B cell (primary cell): ENCODE measurements around the gene GRN. TPM values are rescaled to one million over a fixed set of nuclear protein-coding genes. Genes with fewer than 3 reads are reported as not detected.

Experiments used
- ATAC-seq: fragments of 200-7000 bp; cut with Tn5 transposase; one replicate; pipeline ENCODE4 v1.10.0; 2021; ENCODE audit warnings: low read depth, mild to moderate bottlenecking, moderate number of reproducible peaks, moderate library complexity
- CTCF ChIA-PET: fragments of 350-600 bp; sonication (Branson Sonifier 250); formaldehyde crosslinking; loops from one replicate; lab custom pipeline; 2021; ENCODE audit warnings: antibody characterized with exemption, inconsistent platforms; lab: Charles Lee
- POLR2A ChIA-PET: fragments of 350-600 bp; sonication (Branson Sonifier 250); formaldehyde crosslinking; loops from one replicate; lab custom pipeline; 2021; ENCODE audit warnings: antibody characterized with exemption; lab: Charles Lee
- DNase-seq: peaks from one replicate; pipeline ENCODE4 v3.0.0; 2013
- H2AFZ ChIP-seq: 2 replicates; pipeline ENCODE4 v1.6.1; 2012; ENCODE audit warnings: mild to moderate bottlenecking, low read depth, low read length; ENCODE audit not compliant: insufficient read depth, poor library complexity, severe bottlenecking
- H3K27ac ChIP-seq, 2 donors: 1 replicate in 1 of 2; 2 replicates in 1 of 2; pipeline ENCODE4 v1.5.1; 2012 to 2013; ENCODE audit warnings: low read length in 2 of 2, mild to moderate bottlenecking in 2 of 2, moderate library complexity in 1 of 2
- H3K27me3 ChIP-seq, 4 experiments: fragments of 200-600 bp in 1 of 4; sonication (generic) in 1 of 4; replicated peaks in 1 of 4; 1 replicate in 2 of 4; 2 replicates in 2 of 4; pipeline versions ENCODE4 v1.6.1 to v1.7.0; 2013 to 2016; ENCODE audit warnings: low read length in 3 of 4, mild to moderate bottlenecking in 2 of 4, mixed read lengths in 1 of 4, moderate library complexity in 1 of 4; ENCODE audit not compliant: insufficient read depth in 4 of 4, control insufficient read depth in 3 of 4; ENCODE audit errors: control extremely low read depth in 1 of 4
- H3K36me3 ChIP-seq, 2 experiments: replicated peaks in 1 of 2; 1 replicate in 1 of 2; 2 replicates in 1 of 2; pipeline versions ENCODE4 v1.6.1 to v1.7.1; 2013; ENCODE audit warnings: low read length in 1 of 2; ENCODE audit not compliant: insufficient read depth in 2 of 2, control insufficient read depth in 1 of 2; ENCODE audit errors: control extremely low read depth in 1 of 2, extremely low read depth in 1 of 2
- H3K4me1 ChIP-seq, 2 donors: fragments of 200-600 bp in 1 of 2; sonication (generic) in 1 of 2; 1 replicate in 1 of 2; 2 replicates in 1 of 2; pipeline versions ENCODE4 v1.5.1 to v1.6.1; 2013 to 2017; ENCODE audit warnings: low read length in 2 of 2; ENCODE audit not compliant: control insufficient read depth in 2 of 2, insufficient read depth in 2 of 2
- H3K4me2 ChIP-seq: replicated peaks from 2 replicates; pipeline ENCODE3; 2012; ENCODE audit warnings: mild to moderate bottlenecking, low read depth, low read length; ENCODE audit not compliant: poor library complexity, severe bottlenecking
- H3K4me3 ChIP-seq, 5 experiments: fragments of 200-600 bp in 1 of 5; sonication (generic) in 1 of 5; 1 replicate in 3 of 5; 2 replicates in 2 of 5; pipeline versions ENCODE4 v1.5.1 to v1.7.0; 2011 to 2016; ENCODE audit warnings: low read length in 4 of 5, mild to moderate bottlenecking in 4 of 5, low read depth in 2 of 5, control low read depth in 1 of 5, moderate library complexity in 1 of 5; ENCODE audit not compliant: insufficient read depth in 1 of 5; ENCODE audit errors: control extremely low read depth in 1 of 5, extremely low read depth in 1 of 5
- H3K79me2 ChIP-seq: fragments of 200-600 bp; sonication (generic); one replicate; pipeline ENCODE4 v1.6.0; 2016; ENCODE audit warnings: low read length; ENCODE audit not compliant: control insufficient read depth, insufficient read depth
- H3K9ac ChIP-seq: fragments of 200-600 bp; sonication (generic); 2 replicates; pipeline ENCODE4 v1.6.1; 2017; ENCODE audit warnings: mild to moderate bottlenecking, low read length, moderate library complexity
- H3K9me3 ChIP-seq, 3 donors: one replicate each; pipeline versions ENCODE4 v1.6.1 to v1.7.1; 2013; ENCODE audit warnings: low read length in 2 of 3; ENCODE audit not compliant: control insufficient read depth in 2 of 3, insufficient read depth in 1 of 3; ENCODE audit errors: control extremely low read depth in 1 of 3
- H4K20me1 ChIP-seq: 2 replicates; pipeline ENCODE4 v1.6.0; 2012; ENCODE audit warnings: mild to moderate bottlenecking, low read length; ENCODE audit not compliant: insufficient read depth, control insufficient read depth, poor library complexity, severe bottlenecking
- H3K27ac Mint-ChIP-seq: one replicate; pipeline ENCODE4 v1.8.0; 2021; ENCODE audit warnings: mixed read lengths
- H3K27me3 Mint-ChIP-seq: one replicate; pipeline ENCODE4 v1.8.0; 2021; ENCODE audit warnings: mixed read lengths
- H3K4me1 Mint-ChIP-seq: one replicate; pipeline ENCODE4 v1.8.0; 2021; ENCODE audit warnings: mixed read lengths
- H3K4me3 Mint-ChIP-seq: one replicate; pipeline ENCODE4 v1.8.0; 2021; ENCODE audit warnings: mixed read lengths
- H3K9me3 Mint-ChIP-seq: one replicate; pipeline ENCODE4 v1.8.0; 2022; ENCODE audit warnings: mixed read lengths; ENCODE audit not compliant: insufficient read depth
- CTCF ChIP-seq: fragments of 200-600 bp; IDR thresholded peaks from one replicate; pipeline ENCODE4 v1.8.0; 2022; ENCODE audit warnings: antibody characterized with exemption, mild to moderate bottlenecking
- EZH2 ChIP-seq: IDR thresholded peaks from 2 replicates; pipeline ENCODE4 v1.6.1; 2012; ENCODE audit warnings: borderline replicate concordance, low read depth, mild to moderate bottlenecking, moderate library complexity, low read length; ENCODE audit not compliant: insufficient read depth, poor library complexity, severe bottlenecking
- WGBS: methylation state at CpG from one replicate; pipeline ENCODE4 v1.1.5; 2013; ENCODE audit warnings: missing lambda C conversion rate; ENCODE audit not compliant: insufficient coverage; 5-methylcytosine and 5-hydroxymethylcytosine counted together
- intact Hi-C: fragments of 100-400 bp; cut with micrococcal nuclease; formaldehyde crosslinking; loops from one replicate; pipeline ENCODE4 v1.10.0; 2022
- polyA plus RNA-seq: library from polyadenylated mRNA; depleted of rRNA; stranded (reverse); fragments of >200 nt; gene quantifications from 2 replicates; pipeline ENCODE4 v1.2.3, GENCODE V29; 2012
- total RNA-seq, 2 donors: library from RNA; stranded (reverse); fragments of 120-200 nt in 1 of 2; gene quantifications; 1 replicate in 1 of 2; 2 replicates in 1 of 2; pipeline versions ENCODE4 v1.2.3 to v1.2.4, GENCODE V29; 2013 to 2022

Gene GRN
- total and polyA plus RNA-seq, 2 donors (not counting 1 experiment from before 2014, with no cell fraction given): 187 to 226 TPM

- ChIA-PET CTCF (interaction anchor here (0.9 to 10.1 kb wide), 22 partner anchors 8 to 412 kb away, joined by 3 to 117 read pairs (median 6); partner anchors contain the start of genes FAM171A2, GRN, HDAC5 and SLC25A39), POLR2A (interaction anchor here (0.6 to 2.4 kb wide), 6 partner anchors 10 to 870 kb away, joined by 3 to 11 read pairs (median 4); partner anchors contain the start of genes ATXN7L3, GRN, SLC25A39 and UBTF)
- peak overlapping the region in 3 of 5 experiments; percentile 40 to 51 (median 44) for H3K4me3 ChIP-seq
- Mint-ChIP-seq H3K4me1 (peaks cover 17% of the 10 kb centered on the region), H3K27ac (peak overlapping the region; percentile 78), H3K27me3 (no peaks in the 10 kb centered on the region), H3K4me3 (peak overlapping the region; percentile 82), H3K9me3 (no peaks in the 10 kb centered on the region)
- H3K79me2 ChIP-seq: no peaks in the 10 kb centered on the region
- H3K27me3 ChIP-seq: no peaks in the 10 kb centered on the region
- intact Hi-C loops: loop anchor here (1.0 to 5.0 kb wide), 3 partner anchors 8 to 413 kb away; partner anchors contain the start of genes FAM171A2, GRN and PPY
- H3K27ac ChIP-seq: no peak overlapping the region
- H4K20me1 ChIP-seq: peaks cover 27% of the 10 kb centered on the region
- ATAC-seq (peak; percentile 57), DNase-seq (peak; percentile 77)
- no peak overlapping the region for H3K9ac ChIP-seq
- TF ChIP-seq EZH2 (no peak), CTCF (peak; percentile 73)
- WGBS: 60% methylated on average over 73 of the region's 77 CpGs
- H3K4me2 ChIP-seq: peak overlapping the region; percentile 90
- H3K4me1 ChIP-seq: peaks cover 6 to 14% of the 10 kb centered on the region in 2 donors
- peaks cover 0 to 32% of the 10 kb centered on the region in 2 experiments for H3K36me3 ChIP-seq
- no peaks in the 10 kb centered on the region for H3K9me3 ChIP-seq
- peak overlapping the region; percentile 46 for H2AFZ ChIP-seq
Measured at GRCh38 chr17:44354582-44355561, 9.8 kb downstream of the GRN start.
